Natural killer cell (primary cell): ENCODE measurements around the gene TPST1. TPM values are rescaled to one million over a fixed set of nuclear protein-coding genes. Genes with fewer than 3 reads are reported as not detected.

ENCODE experiments used
- ATAC-seq, 3 donors: fragments of 150-1000 bp in 2 of 3; fragments of 200-7000 bp in 1 of 3; cut with Tn5 transposase; 1 replicate in 1 of 3; 2 replicates in 2 of 3; pipeline ENCODE4 v1.10.0; 2021; ENCODE audit warnings: mild to moderate bottlenecking in 2 of 3, moderate library complexity in 2 of 3
- DNase-seq, 2 donors: peaks; one replicate each; pipeline versions ENCODE4 v3.0.0 to v3.0.0-alpha.2; 2013 to 2021; ENCODE audit warnings: mixed read lengths in 1 of 2
- H3K27ac ChIP-seq: one replicate; pipeline ENCODE4 v1.5.1; 2013; ENCODE audit warnings: mild to moderate bottlenecking, low read length
- H3K27me3 ChIP-seq: one replicate; pipeline ENCODE4 v1.6.1; 2013; ENCODE audit warnings: low read length; ENCODE audit not compliant: control insufficient read depth, insufficient read depth
- H3K36me3 ChIP-seq: one replicate; pipeline ENCODE4 v1.6.1; 2013; ENCODE audit warnings: low read length; ENCODE audit not compliant: control insufficient read depth, insufficient read depth
- H3K4me1 ChIP-seq: one replicate; pipeline ENCODE4 v1.6.1; 2013; ENCODE audit warnings: low read length; ENCODE audit not compliant: control insufficient read depth, insufficient read depth
- H3K4me3 ChIP-seq: one replicate; pipeline ENCODE4 v1.5.1; 2013; ENCODE audit warnings: low read length
- H3K9me3 ChIP-seq: one replicate; pipeline ENCODE4 v1.6.1; 2013; ENCODE audit warnings: low read length; ENCODE audit not compliant: control insufficient read depth, insufficient read depth
- H3K27ac Mint-ChIP-seq, 2 donors: one replicate each; pipeline ENCODE4 v1.8.0; 2022; ENCODE audit warnings: mild to moderate bottlenecking in 2 of 2, mixed read lengths in 2 of 2, moderate library complexity in 1 of 2
- H3K27me3 Mint-ChIP-seq, 2 donors: one replicate each; pipeline ENCODE4 v1.8.0; 2022; ENCODE audit warnings: low read depth in 2 of 2, mixed read lengths in 2 of 2
- H3K36me3 Mint-ChIP-seq: one replicate; pipeline ENCODE4 v1.8.0; 2022; ENCODE audit warnings: mixed read lengths
- H3K4me1 Mint-ChIP-seq, 2 donors: one replicate each; pipeline ENCODE4 v1.8.0; 2022; ENCODE audit warnings: mixed read lengths in 2 of 2
- H3K4me3 Mint-ChIP-seq: one replicate; pipeline ENCODE4 v1.8.0; 2022; ENCODE audit warnings: mild to moderate bottlenecking, moderate library complexity, mixed read lengths
- H3K9me3 Mint-ChIP-seq, 2 donors: one replicate each; pipeline ENCODE4 v1.8.0; 2022; ENCODE audit warnings: mixed read lengths in 2 of 2
- WGBS: methylation state at CpG from one replicate; pipeline ENCODE4 v1.1.7; 2013; ENCODE audit warnings: missing lambda C conversion rate; ENCODE audit not compliant: insufficient coverage; 5-methylcytosine and 5-hydroxymethylcytosine counted together
- intact Hi-C: fragments of 100-400 bp; cut with micrococcal nuclease; formaldehyde crosslinking; loops from one replicate; pipeline ENCODE4 v1.14.2; 2022
- total RNA-seq, 4 donors: library from RNA; stranded (reverse); fragments of 120-200 nt in 1 of 4; gene quantifications; one replicate each; pipeline versions ENCODE4 v1.2.3 to v1.2.4, GENCODE V29; 2013 to 2022
- TF ChIP-seq, protein P1 (sequence below): fragments of 200-600 bp; IDR thresholded peaks from one replicate; pipeline ENCODE4 v1.8.0; 2022; ENCODE audit warnings: antibody characterized with exemption

Gene TPST1
- total RNA-seq, 3 donors from 2014 or later (not counting 1 experiment from before 2014, with no cell fraction given): 10.4 to 17.3 (median 14.3) TPM

DNA sequence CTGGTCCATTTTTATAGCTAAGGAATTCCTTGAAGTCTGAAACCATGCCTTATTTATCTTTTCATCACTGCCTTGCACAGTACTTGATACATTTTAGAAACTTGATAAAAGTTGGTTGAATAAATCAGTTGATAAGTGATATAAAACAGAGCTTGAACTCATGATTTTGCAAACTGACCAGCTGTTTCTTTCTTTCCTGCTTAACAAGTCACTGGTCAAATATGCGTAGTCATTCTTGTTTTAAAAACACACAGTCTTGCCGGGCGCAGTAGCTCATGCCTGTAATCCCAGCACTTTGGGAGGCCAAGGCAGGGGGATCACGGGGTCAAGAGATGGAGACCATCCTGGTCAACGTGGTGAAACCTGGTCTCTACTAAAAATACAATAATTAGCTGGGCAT lies 6.3 kb downstream of the TPST1 start:
- Histone ChIP-seq H3K9me3 (no peaks in the 10 kb centered on the region), H3K4me3 (no peak overlapping the region), H3K36me3 (no peaks in the 10 kb centered on the region), H3K27me3 (no peaks in the 10 kb centered on the region), H3K27ac (no peak overlapping the region), H3K4me1 (no peaks in the 10 kb centered on the region)
- ATAC-seq: no peak
- Mint-ChIP-seq H3K27ac (no peak overlapping the region), H3K27me3 (peaks cover 0 to 2% of the 10 kb centered on the region in 2 donors), H3K9me3 (no peaks in the 10 kb centered on the region), H3K4me3 (no peak overlapping the region), H3K36me3 (no peaks in the 10 kb centered on the region), H3K4me1 (peaks cover 17 to 20% of the 10 kb centered on the region in 2 donors)
- 88% methylated on average over 5 of the region's 5 CpGs for WGBS
- intact Hi-C loops: no loop called here
- TF ChIP-seq, protein P1, sequence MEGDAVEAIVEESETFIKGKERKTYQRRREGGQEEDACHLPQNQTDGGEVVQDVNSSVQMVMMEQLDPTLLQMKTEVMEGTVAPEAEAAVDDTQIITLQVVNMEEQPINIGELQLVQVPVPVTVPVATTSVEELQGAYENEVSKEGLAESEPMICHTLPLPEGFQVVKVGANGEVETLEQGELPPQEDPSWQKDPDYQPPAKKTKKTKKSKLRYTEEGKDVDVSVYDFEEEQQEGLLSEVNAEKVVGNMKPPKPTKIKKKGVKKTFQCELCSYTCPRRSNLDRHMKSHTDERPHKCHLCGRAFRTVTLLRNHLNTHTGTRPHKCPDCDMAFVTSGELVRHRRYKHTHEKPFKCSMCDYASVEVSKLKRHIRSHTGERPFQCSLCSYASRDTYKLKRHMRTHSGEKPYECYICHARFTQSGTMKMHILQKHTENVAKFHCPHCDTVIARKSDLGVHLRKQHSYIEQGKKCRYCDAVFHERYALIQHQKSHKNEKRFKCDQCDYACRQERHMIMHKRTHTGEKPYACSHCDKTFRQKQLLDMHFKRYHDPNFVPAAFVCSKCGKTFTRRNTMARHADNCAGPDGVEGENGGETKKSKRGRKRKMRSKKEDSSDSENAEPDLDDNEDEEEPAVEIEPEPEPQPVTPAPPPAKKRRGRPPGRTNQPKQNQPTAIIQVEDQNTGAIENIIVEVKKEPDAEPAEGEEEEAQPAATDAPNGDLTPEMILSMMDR: no peak
- DNase-seq: no peak

DNA sequence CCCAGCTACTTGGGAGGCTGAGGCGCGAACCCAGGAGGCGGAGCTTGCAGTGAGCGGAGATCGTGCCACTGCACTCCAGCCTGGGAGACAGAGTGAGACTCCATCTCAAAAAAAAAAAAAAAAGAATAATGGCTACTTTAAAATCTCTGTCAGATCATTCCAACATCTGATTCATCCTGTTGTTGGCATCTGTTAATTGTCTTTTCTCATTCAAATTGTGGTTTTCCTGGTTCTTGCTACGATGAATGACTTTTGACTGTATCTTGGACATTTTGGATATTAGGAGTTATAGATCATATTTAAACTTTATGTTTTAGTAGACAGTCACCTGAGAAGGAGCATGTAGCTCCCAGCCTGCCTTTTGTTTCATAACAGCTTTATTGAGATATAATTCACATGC lies 8.5 kb downstream of the TPST1 start:
- no peaks in the 10 kb centered on the region for H3K9me3 Mint-ChIP-seq
- ATAC-seq (no peak), DNase-seq (no peak)
- peak overlapping the region in 1 of 2 donors; percentile 74 for H3K27ac Mint-ChIP-seq
- WGBS: 92% methylated on average over 5 of the region's 6 CpGs
- Histone ChIP-seq H3K27ac (no peak overlapping the region), H3K27me3 (no peaks in the 10 kb centered on the region), H3K4me1 (no peaks in the 10 kb centered on the region), H3K36me3 (no peaks in the 10 kb centered on the region), H3K9me3 (no peaks in the 10 kb centered on the region), H3K4me3 (no peak overlapping the region)
- no peaks in the 10 kb centered on the region for H3K36me3 Mint-ChIP-seq
- TF ChIP-seq, protein P1: no peak
- H3K27me3 Mint-ChIP-seq: peaks cover 0 to 1% of the 10 kb centered on the region in 2 donors
- peaks cover 7 to 8% of the 10 kb centered on the region in 2 donors for H3K4me1 Mint-ChIP-seq
- intact Hi-C loops: no loop called here
- H3K4me3 Mint-ChIP-seq: no peak overlapping the region

DNA sequence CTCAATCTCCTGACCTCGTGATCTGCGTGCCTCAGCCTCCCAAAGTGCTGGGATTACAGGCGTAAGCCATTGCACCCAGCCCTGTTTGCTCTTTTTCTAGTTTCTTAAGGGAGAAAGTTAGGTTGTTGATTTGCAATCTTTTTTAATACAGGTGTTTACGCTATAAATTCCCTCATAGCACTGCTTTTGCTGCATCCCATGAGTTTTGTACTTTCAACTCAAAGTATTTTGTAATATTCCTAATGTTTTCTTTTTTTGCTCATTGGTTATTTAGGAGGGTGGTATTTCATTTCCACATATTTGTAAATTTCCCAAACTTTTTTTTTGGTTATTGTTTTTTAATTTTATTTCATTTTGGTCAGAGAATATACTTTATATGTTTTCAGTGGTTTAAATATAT lies 11.6 kb downstream of the TPST1 start:
- Histone ChIP-seq H3K9me3 (no peaks in the 10 kb centered on the region), H3K36me3 (no peaks in the 10 kb centered on the region), H3K4me1 (no peaks in the 10 kb centered on the region), H3K4me3 (no peak overlapping the region), H3K27ac (no peak overlapping the region), H3K27me3 (no peaks in the 10 kb centered on the region)
- intact Hi-C loops: no loop called here
- peaks cover 7 to 8% of the 10 kb centered on the region in 2 donors for H3K4me1 Mint-ChIP-seq
- H3K36me3 Mint-ChIP-seq: no peaks in the 10 kb centered on the region
- 92% methylated on average over 3 of the region's 4 CpGs for WGBS
- H3K27ac Mint-ChIP-seq: no peak overlapping the region
- H3K9me3 Mint-ChIP-seq: no peaks in the 10 kb centered on the region
- TF ChIP-seq, protein P1: no peak
- ATAC-seq (no peak), DNase-seq (no peak)
- H3K27me3 Mint-ChIP-seq: peaks cover 0 to 11% of the 10 kb centered on the region in 2 donors
- no peak overlapping the region for H3K4me3 Mint-ChIP-seq

- Histone ChIP-seq H3K36me3 (no peaks in the 10 kb centered on the region), H3K27ac (no peak overlapping the region), H3K4me3 (no peak overlapping the region), H3K27me3 (no peaks in the 10 kb centered on the region), H3K4me1 (no peaks in the 10 kb centered on the region), H3K9me3 (no peaks in the 10 kb centered on the region)
- Mint-ChIP-seq H3K27ac (no peak overlapping the region), H3K27me3 (peaks cover 0 to 11% of the 10 kb centered on the region in 2 donors), H3K4me3 (no peak overlapping the region), H3K4me1 (no peaks in the 10 kb centered on the region), H3K36me3 (no peaks in the 10 kb centered on the region), H3K9me3 (no peaks in the 10 kb centered on the region)
- TF ChIP-seq, protein P1: no peak
- intact Hi-C loops: no loop called here
- DNase-seq (no peak), ATAC-seq (no peak)
- WGBS: 60% methylated on average over 1 of the region's 1 CpG
Observed at GRCh38 chr7:66219805-66220204, 14.7 kb downstream of the TPST1 start.
